Spinal cord (tissue), 10 donors: Measurements from ENCODE around the gene HEPACAM. TPM values are rescaled to one million over a fixed set of nuclear protein-coding genes. Genes with fewer than 3 reads are reported as not detected.

ENCODE experiments used
- DNase-seq, 6 donors: peaks; one replicate each; pipeline versions ENCODE4 v3.0.0 to v3.0.0-alpha.2; 2013 to 2015; ENCODE audit warnings: low spot score in 6 of 6, low read depth in 4 of 6
- H3K27ac ChIP-seq: one replicate; pipeline ENCODE4 v1.5.1; 2013; ENCODE audit warnings: low read depth, low read length, control low read depth
- H3K27me3 ChIP-seq: one replicate; pipeline ENCODE4 v1.6.1; 2013; ENCODE audit warnings: low read length; ENCODE audit not compliant: control insufficient read depth, insufficient read depth
- H3K36me3 ChIP-seq: one replicate; pipeline ENCODE4 v1.6.1; 2013; ENCODE audit warnings: low read length; ENCODE audit not compliant: control insufficient read depth, insufficient read depth
- H3K4me1 ChIP-seq: one replicate; pipeline ENCODE4 v1.6.1; 2013; ENCODE audit warnings: low read length; ENCODE audit not compliant: control insufficient read depth, insufficient read depth
- H3K4me3 ChIP-seq: one replicate; pipeline ENCODE4 v1.5.1; 2013; ENCODE audit warnings: low read depth, low read length, control low read depth
- H3K9me3 ChIP-seq: one replicate; pipeline ENCODE4 v1.6.1; 2013; ENCODE audit warnings: low read length; ENCODE audit not compliant: control insufficient read depth, insufficient read depth
- WGBS: methylation state at CpG from one replicate; pipeline ENCODE4 v1.1.5; 2013; ENCODE audit warnings: missing lambda C conversion rate; ENCODE audit not compliant: insufficient coverage; 5-methylcytosine and 5-hydroxymethylcytosine counted together
- polyA plus RNA-seq, 2 donors: library from polyadenylated mRNA; unstranded; fragments of 120-200 nt; gene quantifications; one replicate each; pipeline ENCODE4 v1.2.1, GENCODE V29; 2013; ENCODE audit not compliant: insufficient read length in 2 of 2
- total RNA-seq, 2 donors: library from RNA; depleted of rRNA in 1 of 2; stranded (reverse); fragments of 120-200 nt in 1 of 2; fragments of >200 nt in 1 of 2; gene quantifications; one replicate each; pipeline versions ENCODE4 v1.2.3 to v1.2.4, GENCODE V29; 2013 to 2014
- donor health status: healthy.

Gene HEPACAM
- total and polyA plus RNA-seq, 4 donors: 31.1 to 129 (median 82.0) TPM

DNA sequence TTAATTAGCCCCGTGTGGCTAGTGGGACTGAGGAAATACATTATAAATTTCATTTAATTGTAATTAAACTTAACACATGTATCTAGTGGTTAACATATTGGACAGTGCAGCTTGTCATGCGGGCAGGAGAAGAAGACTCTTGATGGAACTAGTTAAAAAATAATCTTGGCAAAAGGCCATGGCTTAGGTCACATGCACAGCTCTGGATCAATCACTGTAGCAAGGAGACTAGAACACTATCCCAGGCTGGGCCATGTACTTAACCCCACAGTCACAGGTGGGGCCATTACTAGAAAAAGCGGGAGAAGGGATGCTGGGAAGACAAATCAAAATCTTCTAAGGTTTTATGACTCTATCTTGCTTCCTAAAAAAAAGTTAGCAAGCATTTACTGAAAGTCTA is 8.7 kb upstream of the HEPACAM start:
- no peak for DNase-seq

DNA sequence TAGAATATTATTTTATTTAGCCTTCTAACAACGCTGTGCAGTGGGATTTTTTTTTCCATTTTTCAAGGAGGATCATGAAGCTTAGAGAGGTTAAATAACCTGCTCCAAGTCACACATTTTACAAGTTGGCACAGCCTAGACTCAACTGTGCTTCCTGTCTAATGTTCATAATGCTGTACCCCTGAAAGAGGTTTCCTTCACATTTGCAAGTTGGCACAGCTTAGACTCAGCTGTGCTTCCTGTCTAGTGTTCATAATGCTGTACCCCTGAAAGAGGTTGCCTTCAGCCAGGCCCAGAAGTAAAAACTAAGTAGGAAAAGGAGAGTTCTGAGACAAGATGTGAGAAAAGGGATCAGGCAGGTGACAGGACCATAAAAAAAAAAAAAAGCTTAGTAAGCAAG is 7.9 kb upstream of the HEPACAM start:
- no CpG with 5 or more reads among the region's 1 CpG for WGBS
- Histone ChIP-seq H3K4me3 (no peak overlapping the region), H3K27ac (peak overlapping the region; percentile 86), H3K4me1 (peaks cover 24% of the 10 kb centered on the region), H3K9me3 (no peaks in the 10 kb centered on the region), H3K27me3 (no peaks in the 10 kb centered on the region), H3K36me3 (no peaks in the 10 kb centered on the region)
- DNase-seq: no peak

More for the DNA sequence above, 8.7 kb upstream of the HEPACAM start:
- Histone ChIP-seq H3K27me3 (no peaks in the 10 kb centered on the region), H3K9me3 (no peaks in the 10 kb centered on the region), H3K4me1 (peaks cover 18% of the 10 kb centered on the region), H3K4me3 (no peak overlapping the region), H3K27ac (peak overlapping the region; percentile 86), H3K36me3 (no peaks in the 10 kb centered on the region)
- 86% methylated on average over 1 of the region's 3 CpGs for WGBS

DNA sequence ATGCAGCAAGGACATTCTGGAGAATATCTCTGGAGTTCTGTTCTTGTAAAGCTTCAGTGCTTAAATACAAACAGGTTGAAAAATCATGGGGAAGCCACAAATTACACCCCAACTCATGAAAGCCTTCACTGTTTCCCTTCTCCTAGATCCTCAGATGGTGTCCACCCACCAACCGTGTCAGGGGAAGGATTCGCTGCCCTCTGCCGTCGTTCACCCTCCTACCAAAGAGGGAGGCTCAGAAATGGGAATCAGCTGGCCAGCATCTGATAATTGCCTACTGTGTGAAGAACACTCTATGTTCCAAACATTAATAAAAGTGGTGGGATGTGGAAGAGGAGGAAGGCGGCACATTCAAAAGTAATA is 7.4 kb upstream of the HEPACAM start:
- DNase-seq: peak in 1 of 6 donors; percentile 80
- WGBS: 4% methylated on average over 4 of the region's 5 CpGs
- H3K9me3 ChIP-seq: no peaks in the 10 kb centered on the region
- no peaks in the 10 kb centered on the region for H3K27me3 ChIP-seq
- H3K4me1 ChIP-seq: peaks cover 24% of the 10 kb centered on the region
- no peaks in the 10 kb centered on the region for H3K36me3 ChIP-seq
- no peak overlapping the region for H3K4me3 ChIP-seq
- peak overlapping the region; percentile 86 for H3K27ac ChIP-seq

DNA sequence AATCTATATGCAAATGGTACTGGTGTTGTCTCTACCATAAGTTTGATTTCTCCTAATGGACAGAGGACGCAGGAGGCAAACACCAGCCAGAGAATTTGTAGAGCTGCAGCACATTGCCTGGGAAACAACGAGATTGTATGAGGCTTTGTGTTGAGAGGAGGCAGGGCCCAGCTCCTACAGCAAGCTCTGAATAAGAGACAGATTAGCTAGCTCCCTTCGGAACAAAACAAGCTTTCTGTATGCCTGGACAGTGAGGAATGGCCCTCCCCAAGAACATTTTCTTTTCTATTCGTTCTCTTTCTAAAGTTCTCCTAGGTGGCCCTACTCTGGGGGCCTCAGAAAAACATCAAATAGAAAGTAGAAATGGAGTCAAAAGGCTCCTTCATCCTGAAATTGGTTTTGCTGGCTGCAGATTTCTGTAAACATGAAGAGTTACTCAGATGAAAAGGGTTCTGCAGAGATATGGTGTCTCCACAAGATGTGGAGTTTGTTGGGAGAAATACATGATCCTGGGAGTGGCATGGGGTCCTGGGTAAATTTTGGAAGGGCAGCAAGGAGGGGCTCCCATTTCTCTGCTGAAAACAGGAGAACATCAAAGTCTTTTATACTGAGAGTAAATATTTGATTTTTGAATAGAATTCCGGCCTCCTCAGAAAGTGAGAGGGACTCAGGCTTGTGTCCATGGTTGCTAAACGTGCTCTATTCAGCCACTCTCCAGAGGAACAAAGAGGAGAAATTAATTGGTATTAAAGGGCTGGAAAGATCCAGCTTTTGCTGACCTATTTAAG is 6.8 kb upstream of the HEPACAM start:
- Histone ChIP-seq H3K4me3 (no peak overlapping the region), H3K4me1 (peaks cover 27% of the 10 kb centered on the region), H3K36me3 (no peaks in the 10 kb centered on the region), H3K27ac (peak overlapping the region; percentile 86), H3K27me3 (no peaks in the 10 kb centered on the region), H3K9me3 (no peaks in the 10 kb centered on the region)
- WGBS: 18% methylated on average over 4 of the region's 6 CpGs
- DNase-seq: peak in 3 of 6 donors; percentile 62 to 86 (median 80)

DNA sequence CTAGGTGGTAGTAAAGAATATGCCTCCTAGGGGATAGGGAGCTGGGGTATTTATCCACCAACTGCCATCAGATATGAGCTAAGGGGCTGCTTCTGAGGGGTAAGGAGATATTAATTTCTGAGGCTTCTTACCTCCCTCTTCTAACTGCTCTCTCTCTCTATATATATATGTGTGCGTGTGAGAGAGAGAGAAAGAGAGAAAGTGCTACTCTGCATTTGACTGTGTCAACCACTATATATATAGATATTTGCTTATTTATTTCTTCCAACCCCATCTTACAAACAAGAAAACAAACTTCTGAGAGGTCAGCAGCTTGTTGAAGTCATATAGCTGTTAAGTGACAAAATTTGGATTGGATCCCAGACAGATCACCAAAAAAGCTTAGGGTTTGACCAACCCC is 5.9 kb upstream of the HEPACAM start:
- Histone ChIP-seq H3K4me1 (peaks cover 22% of the 10 kb centered on the region), H3K9me3 (no peaks in the 10 kb centered on the region), H3K27ac (peak overlapping the region; percentile 86), H3K4me3 (no peak overlapping the region), H3K27me3 (no peaks in the 10 kb centered on the region), H3K36me3 (no peaks in the 10 kb centered on the region)
- no peak for DNase-seq
- no CpG with 5 or more reads among the region's 1 CpG for WGBS

DNA sequence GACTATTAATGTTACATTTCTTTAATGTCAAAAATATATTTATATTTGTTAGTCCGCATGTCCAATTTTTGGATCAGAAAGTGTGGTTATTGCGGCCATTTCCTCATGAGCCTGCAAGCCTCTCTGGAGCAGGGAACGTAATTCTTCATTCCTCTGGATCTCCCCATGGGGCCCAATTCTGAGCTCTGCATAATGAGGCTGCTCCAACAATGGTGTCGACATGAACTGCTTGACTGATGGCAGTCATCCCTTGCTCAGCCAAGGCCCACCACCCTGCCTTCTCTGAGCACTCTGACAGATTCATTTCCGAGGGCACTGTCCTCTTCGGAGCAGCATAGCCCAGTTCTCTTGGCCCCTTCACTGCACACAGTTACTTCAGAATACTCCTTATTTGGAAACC is 3.1 kb upstream of the HEPACAM start:
- peaks cover 30% of the 10 kb centered on the region for H3K4me1 ChIP-seq
- WGBS: 36% methylated on average over 5 of the region's 6 CpGs

DNA sequence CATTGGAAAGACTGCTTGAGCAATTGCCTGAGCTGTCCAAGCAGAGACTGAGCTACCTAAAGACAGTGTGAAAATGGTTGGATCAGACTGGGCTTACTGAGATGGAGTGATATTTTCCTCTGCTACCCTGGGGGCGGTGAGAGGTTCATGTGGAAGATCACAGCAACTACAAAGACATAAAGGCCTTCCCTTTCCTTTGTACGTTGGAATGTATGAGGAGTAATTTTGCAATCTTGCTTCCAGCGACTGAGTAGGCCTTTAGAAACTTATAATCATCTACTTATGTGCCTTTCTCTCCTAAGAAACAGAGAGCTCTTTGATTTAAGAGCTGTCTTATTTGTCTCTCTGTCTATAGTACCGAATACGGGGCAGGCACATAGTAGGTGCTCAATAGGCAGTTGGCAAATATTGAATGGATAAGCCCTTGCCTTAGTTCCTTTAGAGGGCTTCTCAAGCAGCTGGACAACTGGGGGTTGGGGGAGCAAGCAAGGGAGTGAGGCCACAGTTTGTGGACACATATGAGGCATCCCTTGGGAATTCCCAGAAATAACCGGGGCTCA is 2.4 kb upstream of the HEPACAM start:
- Histone ChIP-seq H3K27me3 (no peaks in the 10 kb centered on the region), H3K27ac (peak overlapping the region; percentile 94), H3K36me3 (no peaks in the 10 kb centered on the region), H3K9me3 (no peaks in the 10 kb centered on the region), H3K4me3 (no peak overlapping the region), H3K4me1 (peaks cover 30% of the 10 kb centered on the region)
- WGBS: 48% methylated on average over 2 of the region's 6 CpGs
- no peak for DNase-seq

More for the DNA sequence above, 3.1 kb upstream of the HEPACAM start:
- peak overlapping the region; percentile 64 for H3K27ac ChIP-seq
- no peak overlapping the region for H3K4me3 ChIP-seq
- no peaks in the 10 kb centered on the region for H3K9me3 ChIP-seq
- peak in 1 of 6 donors; percentile 32 for DNase-seq
- H3K36me3 ChIP-seq: no peaks in the 10 kb centered on the region
- no peaks in the 10 kb centered on the region for H3K27me3 ChIP-seq

DNA sequence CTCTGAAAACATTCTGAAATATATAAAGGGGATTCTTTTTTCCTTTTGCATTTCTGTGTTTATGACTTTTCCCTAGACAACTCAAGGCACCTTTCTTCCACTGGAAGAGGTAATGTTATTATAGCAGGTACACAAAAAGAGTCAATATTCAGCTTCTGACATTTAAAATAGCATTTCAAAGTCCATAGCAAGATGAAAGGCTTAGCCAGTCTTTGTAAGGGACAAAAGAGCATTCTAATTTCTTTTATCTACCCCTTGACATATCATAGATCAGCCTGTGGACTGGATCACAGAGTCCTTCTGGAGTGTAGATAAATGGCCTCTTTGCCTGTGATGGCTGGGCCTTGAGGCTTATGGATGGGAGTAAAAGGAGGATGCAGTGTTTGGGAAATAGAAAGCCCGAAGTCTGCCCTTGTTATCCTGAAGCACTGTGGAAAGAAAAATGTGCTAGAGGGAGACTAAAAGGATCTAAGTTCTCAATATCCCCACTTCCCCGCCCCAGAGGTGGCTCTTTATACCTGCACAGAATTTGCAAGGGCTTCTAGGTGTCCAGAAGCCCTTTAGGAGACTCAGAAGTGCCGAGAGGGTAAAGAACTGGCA is 1.6 kb upstream of the HEPACAM start:
- DNase-seq: peak in 1 of 6 donors; percentile 28
- 78% methylated on average over 2 of the region's 3 CpGs for WGBS
- Histone ChIP-seq H3K36me3 (no peaks in the 10 kb centered on the region), H3K4me1 (peaks cover 29% of the 10 kb centered on the region), H3K4me3 (no peak overlapping the region), H3K9me3 (no peaks in the 10 kb centered on the region), H3K27ac (peak overlapping the region; percentile 94), H3K27me3 (no peaks in the 10 kb centered on the region)

DNA sequence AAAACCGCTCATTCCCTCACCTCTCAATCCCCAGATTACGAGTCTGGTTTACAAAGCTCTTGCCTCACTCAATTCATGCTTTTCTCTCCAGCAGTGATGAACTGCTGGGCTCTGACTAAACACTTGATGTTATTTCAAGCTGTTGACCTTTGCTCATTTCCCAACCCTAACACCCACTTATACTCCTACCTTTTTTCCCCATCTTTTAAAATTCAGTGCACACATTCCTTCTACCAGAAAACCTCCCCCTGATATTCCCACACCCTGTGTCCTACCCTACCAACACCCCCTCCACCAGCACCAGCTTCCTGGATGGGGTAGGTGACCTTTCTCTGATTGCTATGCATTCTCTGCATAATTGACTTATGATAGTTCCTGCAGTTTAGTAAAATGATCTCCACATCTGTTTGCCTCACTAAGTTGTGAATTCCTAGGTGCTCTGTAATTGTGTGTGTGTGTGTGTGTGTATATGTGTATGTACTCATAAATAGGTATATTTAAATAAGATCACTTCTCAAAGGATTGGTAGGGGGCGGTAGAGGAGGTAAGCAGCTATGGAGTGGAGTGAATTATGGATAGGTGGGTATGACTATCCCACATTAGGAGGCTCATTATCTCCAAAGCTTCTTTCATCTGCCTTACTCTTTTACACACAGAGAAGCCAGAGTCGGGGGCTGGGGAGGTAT is 842 bp downstream of the HEPACAM start:
- Histone ChIP-seq H3K4me3 (peak overlapping the region; percentile 52), H3K36me3 (no peaks in the 10 kb centered on the region), H3K4me1 (peaks cover 23% of the 10 kb centered on the region), H3K27ac (peak overlapping the region; percentile 94), H3K9me3 (no peaks in the 10 kb centered on the region), H3K27me3 (no peaks in the 10 kb centered on the region)
- peak in 1 of 6 donors; percentile 16 for DNase-seq
- 25% methylated on average over 2 of the region's 4 CpGs for WGBS
